ENCODE measurements around the gene MGRN1.

The MGRN1 gene

DNA sequence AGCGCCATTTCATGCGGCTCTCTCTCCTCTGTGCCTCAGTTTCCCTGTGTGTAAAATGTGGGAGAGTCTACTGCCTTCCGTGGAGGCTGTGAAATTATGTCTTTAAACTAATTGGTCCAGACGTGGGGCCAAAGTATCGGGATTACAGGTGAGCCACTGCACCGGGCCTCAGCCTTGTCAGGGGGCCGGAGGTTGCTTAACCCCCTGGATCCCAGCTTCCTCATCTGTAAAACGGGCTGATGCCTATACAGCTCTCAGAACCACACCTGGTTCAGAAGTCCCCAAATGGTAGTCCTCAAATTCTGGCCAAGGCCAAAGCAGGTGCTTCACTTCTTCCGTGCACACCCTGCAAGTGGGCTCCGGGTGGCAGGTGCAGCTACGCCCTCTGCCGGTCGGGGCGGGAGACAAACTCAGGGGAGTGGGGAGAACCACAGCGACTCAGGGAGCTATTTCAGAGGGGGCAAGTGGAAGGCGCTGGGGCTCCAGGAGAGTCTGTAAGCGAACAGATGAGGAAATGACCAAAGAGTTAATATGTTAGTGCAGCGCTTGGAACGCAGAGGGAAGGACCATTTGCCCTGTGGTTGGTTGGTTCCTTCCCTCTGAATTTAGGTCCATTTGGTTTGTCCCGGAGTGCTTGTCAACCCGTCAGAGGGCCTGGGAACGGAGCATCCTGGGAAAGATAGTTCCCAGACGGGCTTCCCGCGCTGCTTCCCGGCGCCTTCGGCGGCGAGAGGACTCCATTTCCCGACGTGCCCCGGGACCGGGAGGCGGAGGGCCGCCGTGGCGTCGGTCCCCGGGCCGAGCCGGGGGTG is at the start of gene MGRN1:
Gene MGRN1 (plus strand): TSS at position 812 of the 812 bp plus-strand sequence. CDS start 135 bp downstream, outside the sequence.
- peak; percentile 97 for DNase-seq (ENCODE audit: low spot score)

DNA sequence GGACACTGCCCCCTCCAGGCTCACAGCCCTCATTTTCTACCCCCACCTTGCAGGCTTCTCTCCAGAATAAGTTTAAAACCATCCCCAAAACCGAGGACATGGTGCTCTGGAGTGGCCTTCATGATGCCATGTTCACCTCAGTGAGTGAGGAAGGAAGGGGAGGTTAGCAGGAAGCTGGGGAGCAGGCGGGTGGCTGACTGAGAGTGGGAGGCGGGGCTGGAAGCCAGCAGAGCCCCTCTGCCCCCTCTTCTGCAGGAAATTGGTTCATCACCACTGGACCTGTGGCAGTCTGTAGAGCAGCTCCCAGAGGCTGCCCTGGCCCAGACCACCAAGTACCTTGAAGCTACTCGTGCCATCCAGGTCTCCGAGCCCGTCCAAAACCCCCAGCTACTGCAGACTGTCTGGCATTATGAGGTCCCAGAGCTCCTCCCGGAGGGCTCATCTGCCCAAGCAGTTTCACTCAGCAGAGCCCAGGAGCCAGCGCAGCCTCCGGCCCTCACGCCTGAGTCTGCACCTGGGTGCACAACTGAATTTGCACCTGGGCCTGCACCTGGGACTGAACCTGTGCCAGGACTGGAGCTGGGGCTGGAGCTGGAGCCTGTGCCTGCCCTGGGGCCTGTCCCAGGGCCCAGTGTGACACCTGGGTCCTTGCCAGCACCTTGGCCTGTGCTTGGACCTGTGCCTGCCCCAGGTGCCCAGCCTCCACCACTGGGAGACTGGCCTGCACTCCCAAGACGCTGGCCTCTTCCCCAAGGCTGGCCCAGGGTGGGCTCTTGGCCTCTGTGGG is 49.5 kb upstream of the MGRN1 start:
- no peak for DNase-seq (ENCODE audit: low spot score)

DNA sequence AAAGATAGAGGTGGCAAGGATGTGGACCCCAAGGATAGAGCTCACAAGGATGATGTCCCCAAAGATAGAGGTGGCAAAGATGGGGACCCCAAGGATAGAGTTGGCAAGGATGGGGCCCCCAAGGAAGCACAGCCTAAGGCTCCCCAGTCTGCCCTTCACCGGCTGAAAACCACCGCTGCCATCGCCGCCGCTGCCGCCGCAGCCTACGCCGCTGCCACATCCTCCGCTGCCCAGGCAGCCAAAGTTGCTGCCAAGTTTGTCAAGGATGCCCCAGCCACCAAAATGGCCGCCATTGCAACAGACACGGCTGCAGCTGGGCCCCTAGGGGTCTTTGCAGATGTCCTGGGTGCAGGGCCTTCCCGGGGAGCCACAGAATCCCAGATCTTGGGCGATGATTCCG is 48.6 kb upstream of the MGRN1 start:
- no peak for DNase-seq (ENCODE audit: low spot score)

DNA sequence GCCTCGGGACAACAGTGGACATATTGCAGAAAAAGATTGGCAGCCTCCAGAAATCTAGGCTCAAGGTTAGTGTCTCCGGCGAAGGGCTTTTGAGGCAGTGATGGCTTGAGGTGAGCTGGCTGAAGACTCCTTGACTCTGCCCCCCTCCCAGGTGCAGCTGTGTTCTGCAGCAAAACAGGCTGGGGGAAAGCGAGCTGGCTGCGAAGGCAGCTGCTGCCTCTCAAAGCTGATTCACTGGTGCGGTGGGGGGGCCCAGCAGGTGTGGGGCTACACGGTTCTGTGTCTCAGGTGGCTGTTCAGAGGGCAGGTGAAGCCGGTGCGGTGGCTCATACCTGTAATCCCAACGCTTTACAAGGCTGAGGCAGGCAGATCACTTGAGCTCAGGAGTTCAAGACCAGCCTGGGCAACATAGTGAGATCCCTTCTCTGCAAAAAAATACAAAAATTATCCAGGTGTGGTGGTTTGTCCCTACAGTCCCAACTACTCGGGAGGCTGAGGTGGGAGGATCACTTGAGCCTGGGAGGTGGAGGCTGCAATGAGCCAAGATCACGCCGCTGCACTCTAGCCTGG is 45.6 kb upstream of the MGRN1 start:
- DNase-seq (ENCODE audit: low spot score), result no peak

DNA sequence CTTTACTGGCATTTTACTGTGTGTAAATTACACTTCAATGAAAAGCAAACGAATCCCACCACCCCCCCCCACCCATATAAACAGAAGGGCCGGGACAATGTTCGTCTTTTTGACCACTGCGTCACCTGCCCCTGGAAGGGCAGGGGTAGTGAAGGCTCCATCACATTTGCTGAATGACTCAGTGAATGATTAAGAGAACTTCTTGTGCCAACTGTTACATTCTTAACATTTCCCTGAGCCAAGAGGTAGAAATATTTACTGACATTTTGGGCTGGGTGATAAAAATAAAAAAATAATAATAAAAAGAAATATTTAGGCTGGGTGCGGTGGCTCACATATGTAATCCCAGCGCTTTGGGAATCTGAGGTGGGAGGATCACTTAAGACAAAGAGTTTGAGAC is 44.4 kb upstream of the MGRN1 start:
- no peak for DNase-seq (ENCODE audit: low spot score)

DNA sequence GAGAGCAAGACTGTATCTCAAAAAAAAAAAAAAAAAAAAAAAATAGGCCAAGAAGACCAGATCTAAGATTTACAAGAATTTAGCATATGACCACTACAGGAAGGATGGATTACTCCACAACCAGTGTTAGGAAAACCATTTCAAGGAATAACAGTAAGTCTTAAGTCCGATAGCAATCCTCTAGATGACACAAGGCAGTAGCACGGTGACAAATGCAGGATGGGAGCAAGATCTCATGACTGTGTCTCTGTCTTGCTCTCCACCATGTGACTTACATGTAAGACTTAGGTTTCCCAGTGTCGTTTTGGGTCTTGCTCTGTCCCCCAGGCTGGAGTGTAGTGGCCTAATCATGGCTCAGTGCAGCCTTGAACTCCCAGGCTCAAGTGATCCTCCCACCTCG is 40.7 kb upstream of the MGRN1 start:
- DNase-seq (ENCODE audit: low spot score), result no peak

DNA sequence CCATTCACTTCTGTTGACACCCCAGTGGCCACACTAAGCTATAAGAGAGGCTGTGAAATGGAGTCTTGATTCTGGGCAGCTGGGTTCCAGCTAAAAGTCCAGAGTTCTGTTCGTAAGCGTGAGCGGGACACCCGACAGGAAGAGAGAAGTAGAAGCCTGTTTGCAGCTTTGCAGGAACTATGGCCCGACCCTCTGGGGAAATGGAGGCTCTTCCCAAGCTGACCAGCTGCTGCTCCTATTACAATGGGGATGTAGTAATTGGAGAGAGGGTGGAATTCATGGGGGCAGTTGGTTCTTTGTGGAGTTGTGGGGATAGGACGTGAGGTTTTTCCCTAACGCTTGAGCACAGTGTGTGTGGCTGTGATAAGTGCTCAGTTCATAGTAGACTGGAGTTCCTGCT is 38.3 kb upstream of the MGRN1 start:
- no peak for DNase-seq (ENCODE audit: low spot score)

DNA sequence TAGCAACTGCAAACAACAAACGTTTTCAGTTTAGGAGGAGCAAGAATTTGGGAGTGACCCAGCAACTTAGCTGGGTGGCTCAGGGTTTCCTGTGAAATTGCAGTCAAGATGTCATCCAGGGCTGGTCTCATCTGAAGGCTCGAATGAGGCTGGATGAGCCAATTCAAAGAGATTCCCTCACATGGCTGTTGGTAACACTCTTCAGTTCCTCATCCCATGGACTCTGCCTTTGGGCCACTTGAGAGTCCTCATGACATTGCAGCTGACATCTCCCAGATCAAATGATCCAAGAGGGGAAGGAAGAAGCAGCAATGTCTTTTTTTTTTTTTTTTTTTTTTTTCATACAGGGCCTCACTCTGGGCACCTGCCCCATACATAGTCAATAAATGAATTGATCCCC is 36.2 kb upstream of the MGRN1 start:
- DNase-seq (ENCODE audit: low spot score), result no peak

DNA sequence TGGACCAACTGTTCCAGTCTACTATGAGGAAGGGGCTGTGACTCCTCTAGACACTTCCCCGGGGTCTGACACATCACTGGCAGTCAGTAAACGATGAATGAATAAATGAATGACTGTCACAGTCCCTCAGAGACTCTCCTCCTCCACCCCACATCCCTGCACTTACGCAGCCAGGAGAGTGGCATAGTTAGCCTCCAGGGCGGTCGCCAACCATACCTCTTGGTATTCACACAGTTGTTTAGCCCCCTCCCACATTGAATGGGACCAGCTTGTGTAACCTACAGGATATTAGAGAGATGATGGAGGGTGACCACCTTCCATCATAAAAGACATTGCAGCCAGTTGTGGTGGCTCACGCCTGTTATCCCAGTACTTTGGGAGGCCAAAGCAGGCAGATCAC is 35.7 kb upstream of the MGRN1 start:
- no peak for DNase-seq (ENCODE audit: low spot score)

DNA sequence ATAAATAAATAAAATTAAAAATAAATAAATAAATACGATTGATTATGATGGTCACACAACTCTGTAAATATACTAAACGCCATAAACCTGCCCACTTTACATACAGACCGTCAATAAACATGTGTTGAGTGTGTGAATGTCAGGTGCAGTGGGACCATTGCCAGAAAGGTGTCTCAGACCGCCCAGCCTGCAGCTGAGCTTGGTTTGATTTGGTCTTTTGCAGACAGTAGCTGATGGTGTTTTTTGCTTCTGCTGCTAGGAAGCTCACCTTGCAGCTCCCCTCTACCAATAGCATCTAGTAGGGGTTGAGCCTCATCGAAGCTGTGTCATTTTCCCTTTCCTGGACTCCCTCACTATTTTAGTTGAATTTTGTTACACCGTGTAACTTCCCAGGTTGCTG is 33.4 kb upstream of the MGRN1 start:
- DNase-seq (ENCODE audit: low spot score), result no peak

DNA sequence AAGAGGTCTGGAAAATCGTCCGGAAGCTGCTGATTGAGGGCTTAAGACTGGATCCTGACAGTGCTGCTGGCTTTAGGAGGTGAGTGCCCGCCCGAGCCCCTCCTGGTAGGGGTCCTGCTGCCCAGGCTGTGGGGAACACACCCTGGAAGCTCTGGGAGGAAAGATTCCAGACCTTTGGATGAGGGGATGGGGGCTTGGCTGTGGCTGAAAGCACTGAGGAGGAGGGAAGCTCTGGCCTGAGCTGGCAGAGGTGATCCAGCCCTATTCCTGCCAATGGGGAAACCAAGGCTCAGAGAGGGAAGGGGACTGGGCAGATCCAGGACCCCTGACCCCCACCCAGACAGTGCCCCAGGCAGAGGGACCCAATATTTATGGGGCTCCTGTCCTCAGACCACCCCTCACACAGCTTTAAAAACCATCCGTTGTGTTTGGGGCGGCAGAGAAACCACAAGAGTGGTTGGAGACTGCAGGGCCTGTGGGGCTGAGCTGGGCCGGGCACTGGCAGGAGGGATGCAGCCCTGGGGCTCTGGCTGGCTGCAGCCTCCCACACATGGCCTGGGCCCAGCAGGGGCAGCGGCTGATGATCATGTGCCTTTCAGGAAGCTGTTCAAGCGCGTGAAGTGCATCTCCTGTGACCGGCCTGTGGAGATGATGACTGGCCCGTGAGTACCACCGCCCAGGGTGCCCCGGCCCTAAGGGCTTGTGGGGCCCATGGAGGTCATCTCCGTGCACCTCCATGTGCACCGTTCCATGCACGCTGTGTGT is 32.7 kb upstream of the MGRN1 start:
- no peak for DNase-seq (ENCODE audit: low spot score)

DNA sequence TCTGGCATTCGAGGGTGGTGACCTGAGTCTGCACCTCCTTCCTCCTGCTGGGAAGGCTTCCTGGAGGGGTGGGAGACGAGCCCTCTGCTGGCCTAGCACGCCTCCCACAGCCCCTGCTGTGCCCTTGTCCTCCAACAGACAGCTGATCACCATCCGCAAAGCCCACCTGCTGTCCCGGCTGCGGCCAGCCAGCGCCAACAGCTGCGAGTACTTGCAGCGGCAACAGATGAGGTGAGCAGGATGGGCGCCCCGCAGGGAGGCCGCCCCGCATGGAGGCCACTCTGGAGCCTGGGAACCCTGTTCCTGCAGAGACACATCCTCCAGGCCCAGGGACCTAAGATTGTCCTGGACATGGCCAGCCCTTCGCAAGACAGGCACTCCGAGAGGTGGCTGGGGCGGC is 31.5 kb upstream of the MGRN1 start:
- DNase-seq (ENCODE audit: low spot score), result no peak

DNA sequence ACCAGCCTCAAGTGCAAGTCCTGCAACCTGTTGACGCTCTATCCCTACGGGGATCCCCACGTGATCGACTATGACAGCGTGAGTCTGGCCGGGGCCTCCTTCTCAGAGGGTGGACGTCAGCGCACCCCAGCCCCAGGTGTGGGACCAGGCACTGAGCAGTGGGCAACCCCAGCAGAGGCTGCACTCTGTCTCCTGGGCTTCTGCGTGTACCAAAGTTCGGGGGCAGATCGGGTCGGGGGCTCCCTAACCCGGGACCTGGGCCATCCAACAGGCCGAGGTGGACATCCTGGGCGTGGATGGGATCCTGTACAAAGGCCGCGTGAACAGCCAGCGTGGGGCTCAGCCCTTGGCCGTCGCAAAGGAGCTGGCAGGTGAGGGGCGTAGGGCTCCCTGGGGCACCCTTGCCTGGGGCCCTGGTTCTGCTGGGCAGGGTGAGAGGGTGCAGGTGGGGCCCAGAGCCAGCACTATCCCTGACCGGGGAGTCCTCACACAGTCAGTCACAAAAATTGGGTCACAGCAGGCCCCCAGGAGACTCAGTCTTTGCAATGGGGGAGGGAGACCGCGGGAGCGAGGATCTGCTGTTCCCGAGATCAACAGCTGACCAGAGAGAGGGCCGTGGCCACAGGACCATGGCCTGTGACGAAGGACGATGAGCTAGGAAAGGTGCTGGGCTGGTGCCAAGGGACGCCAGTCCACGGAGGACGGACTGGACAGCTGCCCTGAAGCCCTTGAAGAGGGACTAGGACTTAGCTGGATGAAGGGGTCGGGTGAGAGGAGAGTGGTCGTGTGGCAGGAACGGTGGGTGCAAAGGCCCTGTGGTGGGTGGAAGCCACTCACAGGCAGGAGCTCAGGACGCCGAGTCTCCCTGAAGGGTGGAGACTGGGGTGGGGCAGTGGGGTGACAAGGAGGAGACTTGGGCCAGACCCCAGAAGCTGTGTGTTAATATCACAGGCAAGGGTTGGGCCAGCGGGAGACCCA is 29.9 kb upstream of the MGRN1 start:
- no peak for DNase-seq (ENCODE audit: low spot score)

DNA sequence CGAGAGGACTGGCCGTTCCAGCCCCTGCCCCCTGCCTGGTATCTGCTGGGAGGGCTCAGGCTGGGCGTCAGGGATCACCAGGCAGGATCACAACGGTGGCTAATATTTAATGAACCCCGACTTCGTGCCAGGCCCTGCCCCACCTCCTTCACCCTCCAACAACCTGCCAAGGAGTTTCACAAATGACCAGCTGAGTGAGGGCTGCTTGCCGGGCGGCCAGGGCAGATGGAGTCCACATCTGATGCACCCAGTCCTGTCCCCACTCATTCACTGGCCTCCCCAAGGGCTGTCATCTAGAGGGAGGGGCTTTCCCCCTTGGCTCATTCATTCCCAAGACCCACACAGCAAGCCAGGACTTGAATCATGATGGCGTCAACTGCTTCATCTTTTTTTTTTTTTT is 27.5 kb upstream of the MGRN1 start:
- DNase-seq (ENCODE audit: low spot score), result no peak

DNA sequence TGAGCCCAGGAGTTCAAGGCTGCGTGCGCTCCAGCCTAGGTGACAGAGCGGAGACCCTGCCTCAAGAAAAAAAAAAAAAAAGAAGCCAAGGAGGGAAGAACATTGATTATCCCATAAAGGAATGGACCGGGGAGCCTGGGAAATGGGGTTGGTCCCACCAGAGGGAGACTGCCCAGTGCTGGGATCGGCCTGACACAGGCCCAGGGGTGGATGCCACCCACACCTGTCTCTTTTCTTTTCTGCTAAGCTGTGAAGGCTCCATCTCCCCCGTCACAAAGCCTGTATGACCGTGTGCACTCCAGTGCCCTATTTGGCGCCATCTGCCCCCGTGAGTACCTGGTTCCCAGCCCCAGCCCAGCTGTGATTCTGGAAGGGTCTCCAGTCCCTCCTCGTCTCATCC is 25.6 kb upstream of the MGRN1 start:
- no peak for DNase-seq (ENCODE audit: low spot score)

DNA sequence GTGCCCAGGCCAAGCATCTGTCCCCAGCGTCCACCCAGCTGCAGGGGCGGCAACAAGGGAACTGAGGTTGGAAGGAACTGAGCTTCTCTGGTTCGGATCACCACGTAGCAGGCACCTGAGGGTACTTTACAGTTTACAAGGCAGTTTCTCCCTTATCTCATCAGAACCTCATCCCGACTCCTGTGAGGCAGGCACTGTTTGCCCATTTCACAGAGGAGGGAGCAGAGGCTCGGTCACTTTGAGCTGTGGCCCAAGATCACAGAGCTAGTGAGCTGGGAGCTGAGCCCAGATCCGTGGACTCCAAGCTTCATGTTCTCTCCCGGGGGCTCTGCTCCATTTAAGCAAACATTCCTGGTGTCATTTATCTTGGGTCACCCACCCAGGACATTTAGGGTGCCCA is 25.1 kb upstream of the MGRN1 start:
- no peak for DNase-seq (ENCODE audit: low spot score)

DNA sequence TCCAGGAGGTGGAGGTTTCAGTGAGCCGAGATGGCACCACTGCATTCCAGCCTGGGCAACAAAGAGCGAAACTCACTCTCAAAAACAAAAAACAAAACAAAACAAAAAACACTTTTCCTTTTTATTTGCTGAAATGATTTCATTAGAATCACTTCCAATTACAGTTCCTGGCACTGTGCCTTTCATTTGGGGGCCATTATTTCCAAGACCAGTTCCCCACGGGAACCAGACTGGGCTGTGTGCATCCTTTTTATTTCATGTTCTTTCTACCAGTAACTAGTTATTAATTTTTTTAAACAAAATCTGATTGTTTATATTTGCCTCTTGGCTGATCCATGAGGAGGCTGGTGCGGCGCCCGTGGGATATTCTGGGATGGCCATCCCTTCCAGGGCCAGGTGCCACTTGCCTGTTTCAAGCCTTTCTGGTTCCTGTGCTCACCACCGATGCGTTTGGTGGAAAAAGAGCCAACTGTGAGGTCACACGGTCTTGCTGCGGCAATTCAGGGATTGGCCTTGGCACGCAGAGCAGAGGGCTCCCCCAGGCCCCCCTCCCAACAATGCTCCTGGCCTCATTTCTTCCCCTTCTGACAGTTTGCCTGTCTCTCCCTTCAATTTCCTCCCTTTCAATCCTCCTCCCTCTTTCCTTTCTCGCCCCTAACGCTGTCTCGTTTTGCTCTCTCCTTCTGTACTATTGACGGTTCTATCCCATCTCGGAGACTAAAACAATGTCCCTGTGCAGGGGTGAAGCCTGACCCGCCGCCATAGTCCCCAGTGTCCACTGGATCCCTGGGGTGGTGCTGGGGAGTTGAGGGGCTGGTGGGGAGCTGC is 23.4 kb upstream of the MGRN1 start:
- no peak for DNase-seq (ENCODE audit: low spot score)

DNA sequence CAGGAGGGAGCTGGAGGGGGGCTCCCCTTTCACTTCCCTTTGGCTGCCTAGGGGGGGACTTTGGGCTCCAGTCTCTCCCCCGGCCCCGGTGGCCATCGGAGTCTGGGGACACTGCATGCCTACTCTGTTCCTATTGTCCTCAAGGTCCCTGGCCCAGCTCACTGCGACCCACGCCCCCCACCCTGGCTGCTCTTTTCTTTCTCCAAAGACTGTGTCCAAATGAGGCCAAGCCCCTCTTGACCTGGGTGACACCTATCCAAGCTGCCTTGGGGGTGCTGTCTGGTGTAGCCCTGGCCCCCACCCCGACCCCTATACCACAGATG is 22.8 kb upstream of the MGRN1 start:
- DNase-seq (ENCODE audit: low spot score), result no peak

DNA sequence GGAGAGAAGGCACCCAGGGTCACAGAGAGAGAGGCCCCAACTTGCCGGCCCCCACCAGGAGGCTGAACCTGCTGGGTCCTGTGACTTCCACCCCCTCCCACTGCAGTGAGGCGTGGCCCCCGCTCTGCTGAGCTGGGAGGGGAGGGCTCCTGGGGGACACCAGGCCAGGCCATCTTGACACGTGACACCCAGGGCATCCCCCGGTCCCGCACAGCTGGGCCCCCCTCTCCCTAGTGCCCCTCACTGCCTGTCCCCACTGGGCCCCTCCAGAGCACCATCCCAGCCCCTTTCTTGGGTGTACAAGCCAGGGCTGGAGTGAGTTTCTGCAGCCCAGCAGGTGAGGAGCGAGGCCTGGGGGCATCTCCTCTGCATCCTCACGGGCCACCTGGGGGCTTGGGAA is 22.3 kb upstream of the MGRN1 start:
- no peak for DNase-seq (ENCODE audit: low spot score)

DNA sequence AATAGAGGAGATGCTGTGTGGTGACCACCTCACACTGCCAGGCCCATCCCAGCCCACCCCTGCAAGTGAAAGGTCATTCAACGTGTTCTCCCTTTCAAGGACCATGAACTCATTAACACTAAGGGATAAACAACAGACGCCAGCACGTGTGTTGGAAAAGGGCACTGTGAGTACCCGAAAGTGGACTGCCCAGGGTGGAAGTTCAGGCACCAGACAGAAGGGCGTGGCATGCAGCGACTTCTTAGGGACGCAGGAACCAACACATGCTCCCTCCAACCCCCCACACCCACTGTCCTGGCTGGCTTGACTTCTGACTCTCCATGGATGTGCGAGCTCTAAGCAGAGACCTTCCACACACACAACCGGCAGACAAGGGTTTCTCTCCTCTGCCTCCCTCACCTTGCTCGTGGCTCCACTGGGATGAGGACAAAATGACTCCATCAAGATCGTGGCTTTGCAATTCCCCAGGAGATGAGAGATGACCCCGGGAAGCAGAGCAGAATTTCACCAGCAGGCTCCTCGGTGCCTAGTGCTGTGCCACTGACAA is 20.9 kb upstream of the MGRN1 start:
- DNase-seq (ENCODE audit: low spot score), result no peak
